Measurements from ENCODE around the gene NSMF. TPM values are rescaled to one million over a fixed set of nuclear protein-coding genes. Genes with fewer than 3 reads are reported as not detected.

Gene NSMF
- total and polyA plus RNA-seq, 2 of the 8 experiments (the other 6 are each of a cell fraction or from before 2014, with no cell fraction given): 56.7 to 65.1 TPM

GRCh38 chr9:137467896-137468295 is 8.8 kb upstream of the NSMF start (continued):
- TF ChIP-seq CHD7 (IDR thresholded peaks at IDR 0.05; ENCODE audit: insufficient replicate concordance, low read length): no peak
- TF ChIP-seq SIN3A (conservative IDR thresholded peaks at IDR 0.05 in 1 of 2, IDR thresholded peaks at IDR 0.05 in 1 of 2; ENCODE audit: low read depth in 1 of 2, low read length in 2 of 2): no peak
- no peak for TF ChIP-seq ATF3 (IDR thresholded peaks at IDR 0.05; ENCODE audit: insufficient read depth, low read depth, low read length)
- TF ChIP-seq TAF7 (optimal IDR thresholded peaks at IDR 0.05; ENCODE audit: borderline replicate concordance, low read depth, low read length): no peak
- no peak for TF ChIP-seq USF2 (IDR thresholded peaks at IDR 0.05; ENCODE audit: low read length)
- no peak for TF ChIP-seq CTBP2 (IDR thresholded peaks at IDR 0.05; ENCODE audit: borderline replicate concordance, insufficient read depth, insufficient read length, low read length)
- TF ChIP-seq CBX5 (IDR thresholded peaks at IDR 0.05; ENCODE audit: low read depth, low read length): no peak
- TF ChIP-seq SAP30 (IDR thresholded peaks at IDR 0.05; ENCODE audit: insufficient read depth, insufficient replicate concordance, low read length): no peak
- TF ChIP-seq KDM5A (IDR thresholded peaks at IDR 0.05; ENCODE audit: low read length): no peak

Measured in H1 (cell line).